Coronary artery (tissue), 2 donors: ENCODE data around the gene CDH13.

ENCODE experiments used
- DNase-seq: peaks from one replicate; pipeline ENCODE4 v3.0.0-alpha.2; 2017; ENCODE audit warnings: low spot score
- H3K27ac ChIP-seq, 2 donors: fragments of 200-600 bp; sonication (generic); one replicate each; pipeline ENCODE4 v1.5.1; 2016 to 2019
- H3K4me3 ChIP-seq: fragments of 200-600 bp; sonication (generic); 2 replicates; pipeline ENCODE4 v1.5.1; 2016; ENCODE audit warnings: mild to moderate bottlenecking, moderate library complexity
- CTCF ChIP-seq: fragments of 200-600 bp; sonication (generic); IDR thresholded peaks from one replicate; pipeline ENCODE4 v1.5.1; 2019; ENCODE audit warnings: antibody characterized with exemption

The CDH13 gene

GRCh38 chr16:82626791-82627261, at the start of gene CDH13:
Gene CDH13 (plus strand): TSS chr16:82626969.
- no peak for DNase-seq

GRCh38 chr16:82580298-82580890, 46.4 kb upstream of the CDH13 start:
- DNase-seq = no peak
- TF ChIP-seq CTCF = no peak
- Histone ChIP-seq H3K4me3 (no peak overlapping the region), H3K27ac (no peak overlapping the region)

More at GRCh38 chr16:82626791-82627261, at the start of gene CDH13:
- peak within 1 kb of the TSS; percentile 80 for H3K4me3 ChIP-seq
- peak within 1 kb of the TSS; percentile 87 to 88 for H3K27ac ChIP-seq
- no peak for TF ChIP-seq CTCF

DNA sequence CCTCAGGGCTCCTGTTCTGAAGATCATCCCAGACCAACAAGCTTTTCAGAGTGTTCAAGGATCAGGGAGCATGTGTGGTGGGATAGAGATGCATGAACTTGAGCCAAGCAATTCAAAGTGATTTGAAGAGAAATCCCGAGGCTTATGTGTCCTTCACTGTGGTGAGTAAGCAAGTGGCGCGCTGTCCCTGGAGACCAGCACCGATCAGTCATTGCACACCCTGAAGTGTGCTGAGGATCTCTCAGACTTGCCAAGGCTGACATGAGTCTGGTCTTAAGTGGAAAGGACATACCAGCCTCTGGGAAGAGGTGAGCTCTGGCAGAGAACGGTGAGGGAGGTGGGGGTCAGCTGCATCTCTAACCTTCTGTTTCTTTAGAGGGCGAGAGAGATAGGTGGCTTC, 43.8 kb upstream of the CDH13 start:
- no peak for TF ChIP-seq CTCF
- DNase-seq = no peak
- H3K4me3 ChIP-seq = no peak overlapping the region
- no peak overlapping the region for H3K27ac ChIP-seq

DNA sequence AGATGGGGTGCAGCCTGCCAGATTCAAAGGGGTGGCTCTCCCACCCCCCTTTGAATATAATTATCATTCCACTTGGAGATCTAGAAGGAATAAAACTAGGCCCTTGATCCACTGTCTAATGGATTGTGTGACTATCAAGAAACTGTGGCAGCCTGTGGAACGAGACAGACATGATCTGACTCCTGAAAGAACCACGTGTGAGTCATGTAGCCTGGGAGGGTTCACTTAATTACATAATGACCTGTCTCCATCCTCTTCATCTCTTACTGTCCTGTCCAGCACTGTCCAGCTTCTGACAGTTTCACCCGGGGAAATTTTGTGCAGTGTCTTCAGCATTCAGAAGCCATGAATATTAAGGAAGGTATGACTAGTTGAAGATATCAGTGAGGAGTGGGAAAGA, 43.3 kb upstream of the CDH13 start:
- Histone ChIP-seq H3K27ac (no peak overlapping the region), H3K4me3 (no peak overlapping the region)
- no peak for DNase-seq
- no peak for TF ChIP-seq CTCF

DNA sequence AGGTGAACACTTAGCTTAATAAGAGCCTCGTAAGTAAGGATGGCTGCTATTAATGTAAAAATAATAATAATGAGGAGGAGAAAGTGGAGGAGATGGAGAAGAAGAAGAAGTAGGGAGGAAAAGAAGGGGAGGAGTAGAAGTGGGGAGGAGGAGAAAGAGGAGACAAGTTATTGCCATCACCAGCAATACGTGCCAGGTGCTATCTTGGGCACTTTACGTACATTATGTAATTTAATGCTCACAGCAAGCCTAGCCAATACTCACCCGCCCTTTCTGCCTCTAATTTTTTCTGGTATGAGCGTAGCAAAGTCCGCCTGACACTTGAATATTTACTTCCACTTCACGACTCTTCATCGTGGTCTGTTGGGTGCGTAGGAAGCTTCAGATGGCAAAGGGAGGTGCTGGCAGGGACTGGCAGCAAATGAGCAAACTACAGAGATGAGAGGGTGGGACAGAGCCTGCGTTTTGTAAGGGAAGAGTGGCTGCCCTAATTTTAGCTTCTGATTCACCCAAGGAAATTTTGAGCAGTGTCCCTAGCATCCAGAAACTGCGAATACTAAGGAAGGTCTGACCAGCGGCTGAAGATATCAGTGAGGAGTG, 42.1 kb upstream of the CDH13 start:
- no peak for DNase-seq
- H3K4me3 ChIP-seq = no peak overlapping the region
- H3K27ac ChIP-seq = no peak overlapping the region
- TF ChIP-seq CTCF = no peak

GRCh38 chr16:82585675-82586074, 41.1 kb upstream of the CDH13 start:
- H3K4me3 ChIP-seq = no peak overlapping the region
- TF ChIP-seq CTCF = no peak
- H3K27ac ChIP-seq = no peak overlapping the region
- DNase-seq = no peak

DNA sequence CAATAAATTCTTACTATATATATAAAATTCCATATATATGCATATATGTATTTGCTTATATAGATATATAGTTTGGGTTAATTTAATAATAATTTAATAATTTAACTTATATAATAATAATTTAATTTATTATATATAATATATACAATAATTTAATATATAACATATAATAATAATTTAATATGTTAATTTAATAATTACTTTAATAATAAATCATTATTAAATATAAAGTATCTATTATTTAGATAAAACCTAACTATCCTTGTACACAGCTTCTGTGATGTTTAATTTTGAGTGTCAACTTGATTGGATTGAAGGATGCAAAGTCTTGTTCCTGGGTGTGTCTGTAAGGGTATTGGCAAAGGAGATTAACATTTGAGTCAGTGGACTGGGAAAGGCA, 40.6 kb upstream of the CDH13 start:
- DNase-seq = no peak
- no peak for TF ChIP-seq CTCF
- Histone ChIP-seq H3K27ac (no peak overlapping the region), H3K4me3 (no peak overlapping the region)
